ENCODE results near the gene ULBP3.
"Not testable (repeated sequence)": the region's sequence is repeated elsewhere in the genome, so short reads cannot be mapped to it uniquely, and the experiment has no call there.

The ULBP3 gene

DNA sequence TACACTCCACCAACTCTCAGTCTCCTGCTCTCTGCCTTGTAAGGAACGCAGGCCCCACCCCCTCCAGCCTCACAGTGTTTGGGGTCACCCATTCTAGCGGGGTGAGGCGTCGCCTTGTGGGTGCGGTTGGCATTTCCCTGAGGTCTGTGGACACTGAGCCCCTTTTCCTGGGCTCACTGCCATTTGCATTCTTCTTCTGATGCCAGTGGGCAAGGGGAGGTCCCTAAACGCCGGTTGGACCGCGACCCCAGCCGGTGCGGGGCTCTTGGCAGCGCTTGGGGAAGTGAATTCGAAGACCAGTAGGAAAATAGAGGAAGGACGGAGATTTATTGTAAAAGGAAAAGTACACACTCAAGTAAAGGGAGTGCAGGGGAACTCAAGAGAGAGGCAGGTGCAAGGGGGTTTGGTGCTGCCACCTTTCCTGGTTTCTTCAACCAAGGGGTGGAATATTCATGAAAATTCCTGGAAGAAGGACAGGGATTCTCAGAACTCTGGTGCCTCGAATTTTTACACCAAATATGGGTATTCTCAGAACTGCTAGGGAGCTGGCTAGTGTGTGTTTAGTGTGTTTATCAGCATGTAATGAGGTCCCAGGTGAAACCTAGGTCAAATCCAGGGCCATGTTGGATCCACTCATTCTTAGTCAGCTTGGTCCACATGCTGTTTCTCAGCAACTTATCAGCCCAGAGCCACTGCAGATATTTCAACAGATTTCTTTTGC is 53.5 kb downstream of the ULBP3 start:
- not testable (repeated sequence) for DNase-seq (ENCODE audit: low spot score)

DNA sequence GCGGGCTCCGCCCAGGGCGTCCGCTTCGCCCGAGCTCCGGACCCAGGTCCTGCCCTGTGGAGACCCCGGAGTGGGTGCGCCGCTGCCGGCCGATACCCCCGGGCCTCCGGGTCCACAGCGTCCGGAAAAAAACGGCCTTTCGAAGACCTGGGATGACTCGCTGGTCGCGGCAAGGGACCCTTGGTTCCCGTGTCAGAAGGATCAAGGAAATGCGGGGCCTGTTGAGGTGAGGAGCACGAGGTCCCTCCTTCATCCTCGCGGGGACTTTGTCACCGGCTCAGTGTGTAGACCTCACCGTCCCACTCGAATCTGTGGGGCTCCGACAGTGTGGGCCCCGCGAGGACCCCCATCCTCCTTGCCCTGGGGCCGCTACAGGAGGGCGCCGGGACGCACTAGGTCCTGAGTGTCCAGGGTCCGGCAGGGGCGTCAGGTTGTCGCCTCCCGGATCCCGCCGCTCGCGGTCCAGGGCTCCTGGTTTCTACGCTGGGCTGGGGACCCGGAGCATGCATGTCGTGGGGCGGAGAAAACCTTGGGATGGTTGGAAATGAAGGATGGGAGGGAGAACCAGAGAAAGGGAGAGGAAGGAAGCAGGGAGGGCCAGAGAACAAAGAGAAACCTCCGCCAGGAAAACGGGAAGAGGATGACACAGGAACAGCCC is 54.2 kb downstream of the ULBP3 start:
- not testable (repeated sequence) for DNase-seq (ENCODE audit: low spot score)

DNA sequence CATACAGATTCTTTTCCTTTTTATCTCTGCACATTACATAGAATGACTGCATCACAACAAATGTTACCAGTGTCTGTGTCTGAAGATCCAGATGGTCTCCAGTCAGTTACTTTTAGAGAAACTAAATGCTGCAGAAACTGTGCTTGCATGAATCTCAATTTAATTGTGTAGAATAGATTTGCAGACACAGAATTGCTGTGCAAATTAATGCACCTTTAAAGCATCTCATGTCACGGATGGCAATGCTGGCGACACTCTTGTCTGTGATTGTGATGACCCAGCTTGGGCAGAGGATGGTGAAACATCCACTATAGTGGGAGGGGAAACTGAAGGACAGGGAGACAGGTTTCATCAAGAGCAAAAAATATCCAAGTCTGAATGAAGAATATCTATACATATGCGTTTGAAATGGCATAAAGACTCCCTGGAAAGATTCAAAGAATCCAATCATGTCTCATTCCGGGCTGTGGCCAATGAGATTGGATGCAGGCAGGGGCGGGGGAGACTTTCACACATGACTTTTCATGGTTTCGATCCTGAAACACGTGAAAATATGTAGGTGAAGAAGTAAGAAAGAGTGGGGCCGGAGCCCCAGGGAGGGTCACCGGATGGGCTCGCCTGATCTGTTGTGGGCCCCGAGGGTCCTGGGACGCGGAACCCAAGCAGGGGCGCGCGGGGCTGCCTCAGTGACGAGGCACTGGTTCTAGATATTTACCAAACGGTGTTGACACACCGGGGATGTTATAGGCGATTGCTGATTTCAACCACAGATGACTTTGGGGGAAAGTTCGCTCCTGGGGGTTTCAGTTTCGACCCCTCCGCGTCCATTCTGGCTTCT is 54.9 kb downstream of the ULBP3 start:
- DNase-seq (ENCODE audit: low spot score), result not testable (repeated sequence)

DNA sequence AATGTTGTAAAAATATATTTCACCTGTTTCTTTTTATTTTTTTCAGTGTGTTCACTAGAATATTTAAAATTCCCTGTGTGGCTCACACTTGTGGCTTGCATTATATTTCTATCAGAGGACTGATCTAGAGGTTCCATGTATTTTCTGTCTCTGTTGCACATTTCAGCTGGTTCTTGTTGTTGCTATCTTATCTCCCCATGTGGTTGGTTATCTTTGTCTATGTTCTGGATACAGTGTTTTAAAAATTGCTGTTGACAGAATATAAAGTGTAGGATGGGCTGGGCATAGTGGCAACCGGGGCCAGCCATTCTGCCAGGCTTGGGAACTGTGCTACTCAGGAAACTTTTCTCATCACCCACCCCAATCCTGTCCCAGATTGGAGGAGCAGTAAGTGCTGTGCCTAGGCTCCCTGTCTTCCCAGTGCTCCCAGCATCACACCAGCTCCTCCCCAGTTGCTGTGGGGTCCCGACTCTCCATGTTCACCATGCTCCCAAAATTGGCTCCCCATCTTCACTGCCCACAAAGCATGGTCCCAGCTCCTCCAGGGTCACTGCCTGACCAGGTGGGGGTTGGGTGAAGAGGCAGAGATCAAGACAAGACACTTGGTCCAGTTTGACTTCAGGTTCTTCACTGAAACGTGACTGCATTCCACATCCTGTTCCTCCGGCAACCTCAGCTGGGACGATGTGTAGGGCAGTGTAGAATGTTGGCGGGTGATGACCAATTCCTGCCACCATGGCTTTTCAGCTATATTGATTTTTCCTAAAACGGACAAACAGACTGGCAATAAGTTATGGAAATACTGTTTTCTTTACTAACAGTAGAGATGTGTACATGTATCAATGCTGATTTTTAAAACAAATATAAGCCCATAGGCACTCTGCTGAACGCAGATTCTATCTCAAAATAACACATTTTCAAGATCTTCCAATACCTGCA is 55.8 kb downstream of the ULBP3 start:
- not testable (repeated sequence) for DNase-seq (ENCODE audit: low spot score)

Measured in cerebellar cortex (tissue), 1 donor.